GM23338 (cell line): Measurements from ENCODE around the gene ARID1B. TPM values are rescaled to one million over a fixed set of nuclear protein-coding genes. Genes with fewer than 3 reads are reported as not detected.

Experiments
- ATAC-seq: fragments of 200-7000 bp; cut with Tn5 transposase; 3 replicates; pipeline ENCODE4 v1.9.1; 2020
- DNase-seq: peaks from one replicate; pipeline ENCODE4 v3.0.0-alpha.2; 2015; ENCODE audit warnings: low spot score
- H2AFZ ChIP-seq: fragments of 200-600 bp; sonication (generic); 2 replicates; pipeline ENCODE4 v1.8.0; 2016; ENCODE audit warnings: antibody characterized with exemption, mild to moderate bottlenecking, moderate library complexity
- H3F3A ChIP-seq: fragments of 200-600 bp; sonication (generic); replicated peaks from 2 replicates; pipeline ENCODE4 v1.8.0; 2017; ENCODE audit warnings: antibody characterized with exemption, mixed run types, low read depth
- H3K27ac ChIP-seq: fragments of 200-600 bp; sonication (generic); 2 replicates; pipeline ENCODE4 v1.6.1; 2016; ENCODE audit warnings: low read depth
- H3K27me3 ChIP-seq: fragments of 200-600 bp; sonication (generic); 2 replicates; pipeline ENCODE4 v1.8.0; 2016; ENCODE audit warnings: mild to moderate bottlenecking, mixed run types, moderate library complexity; ENCODE audit not compliant: insufficient read depth
- H3K36me3 ChIP-seq: fragments of 200-600 bp; sonication (generic); 2 replicates; pipeline ENCODE4 v1.8.0; 2016; ENCODE audit warnings: mild to moderate bottlenecking; ENCODE audit not compliant: insufficient read depth
- H3K4me1 ChIP-seq: fragments of 200-600 bp; sonication (generic); 2 replicates; pipeline ENCODE4 v1.8.0; 2016; ENCODE audit warnings: mild to moderate bottlenecking, moderate library complexity; ENCODE audit not compliant: insufficient read depth
- H3K4me2 ChIP-seq: fragments of 200-600 bp; sonication (generic); 2 replicates; pipeline ENCODE4 v1.7.1; 2017; ENCODE audit warnings: mixed run types
- H3K4me3 ChIP-seq: fragments of 200-600 bp; sonication (generic); 2 replicates; pipeline ENCODE4 v1.6.1; 2016; ENCODE audit warnings: mixed run types
- H3K79me2 ChIP-seq: fragments of 200-600 bp; sonication (generic); replicated peaks from 2 replicates; pipeline ENCODE4 v1.8.0; 2017; ENCODE audit warnings: mild to moderate bottlenecking; ENCODE audit not compliant: insufficient read depth
- H3K9me2 ChIP-seq: fragments of 200-600 bp; sonication (generic); 2 replicates; pipeline ENCODE4 v1.8.0; 2017; ENCODE audit not compliant: insufficient read depth
- H4K20me1 ChIP-seq: fragments of 200-600 bp; sonication (generic); replicated peaks from 2 replicates; pipeline ENCODE4 v1.8.0; 2017; ENCODE audit warnings: mild to moderate bottlenecking; ENCODE audit not compliant: insufficient read depth
- H3K27ac Mint-ChIP-seq: 2 replicates; pipeline ENCODE4 v1.8.0; 2020; ENCODE audit warnings: inconsistent platforms, mild to moderate bottlenecking, moderate library complexity, mixed read lengths
- H3K27me3 Mint-ChIP-seq: 3 replicates; pipeline ENCODE4 v1.8.0; 2022; ENCODE audit warnings: low read depth, mild to moderate bottlenecking, moderate library complexity, mixed read lengths, inconsistent platforms; ENCODE audit not compliant: insufficient read depth, poor library complexity
- H3K36me3 Mint-ChIP-seq: 3 replicates; pipeline ENCODE4 v1.8.0; 2021; ENCODE audit warnings: low read depth, mild to moderate bottlenecking, inconsistent platforms, moderate library complexity, mixed read lengths
- H3K4me1 Mint-ChIP-seq: 3 replicates; pipeline ENCODE4 v1.8.0; 2020; ENCODE audit warnings: mild to moderate bottlenecking, inconsistent platforms, mixed read lengths
- H3K4me3 Mint-ChIP-seq: 3 replicates; pipeline ENCODE4 v1.8.0; 2021; ENCODE audit warnings: moderate library complexity, mild to moderate bottlenecking, inconsistent platforms, mixed read lengths
- H3K9me3 Mint-ChIP-seq: 3 replicates; pipeline ENCODE4 v1.8.0; 2020; ENCODE audit warnings: moderate library complexity, mild to moderate bottlenecking, inconsistent platforms, mixed read lengths
- EZH2phosphoT487 ChIP-seq: fragments of 200-600 bp; sonication (generic); IDR thresholded peaks from one replicate; pipeline ENCODE4 v1.8.1; 2018; ENCODE audit warnings: antibody characterized with exemption; ENCODE audit not compliant: unreplicated experiment
- NANOG ChIP-seq: IDR thresholded peaks from 2 replicates; pipeline ENCODE4 v1.6.1; 2016; ENCODE audit warnings: antibody characterized with exemption, borderline replicate concordance
- POLR2AphosphoS5 ChIP-seq: IDR thresholded peaks from 2 replicates; pipeline ENCODE4 v1.6.1; 2016; ENCODE audit warnings: antibody characterized with exemption, low read depth
- REST ChIP-seq: IDR thresholded peaks from one replicate; pipeline ENCODE4 v1.6.1; 2018; ENCODE audit warnings: antibody characterized with exemption; ENCODE audit not compliant: unreplicated experiment
- ZNF114 ChIP-seq: fragments of 250-450 bp; sonication (Bioruptor Pico); IDR thresholded peaks from 2 replicates; pipeline ENCODE4 v1.5.0; 2020; ENCODE audit warnings: mild to moderate bottlenecking, moderate library complexity
- ZNF331 ChIP-seq: fragments of 250-450 bp; sonication (Bioruptor Pico); IDR thresholded peaks from 2 replicates; pipeline ENCODE4 v1.5.0; 2020; ENCODE audit warnings: low read depth, mild to moderate bottlenecking, moderate library complexity
- polyA plus RNA-seq: library from polyadenylated mRNA; unstranded; fragments of >200 nt; fragmentation: Nextera tagmentation; extraction: Ambion mirVana; gene quantifications from 2 replicates; pipeline ENCODE4 v1.2.1, GENCODE V29; 2016
- total RNA-seq: library from RNA; depleted of rRNA; stranded (reverse); fragments of >200 nt; shearing (Covaris generic); gene quantifications from 2 replicates; pipeline ENCODE4 v1.2.3, GENCODE V29; 2014
- TF ChIP-seq, protein P1 (sequence below): fragments of 250-450 bp; sonication (Bioruptor Pico); IDR thresholded peaks from 2 replicates; pipeline ENCODE4 v1.5.0; 2020; ENCODE audit warnings: mild to moderate bottlenecking, moderate library complexity

ARID1B gene
- total and polyA plus RNA-seq, 2 experiments from 2014 or later = 59.3 to 72.2 TPM

DNA sequence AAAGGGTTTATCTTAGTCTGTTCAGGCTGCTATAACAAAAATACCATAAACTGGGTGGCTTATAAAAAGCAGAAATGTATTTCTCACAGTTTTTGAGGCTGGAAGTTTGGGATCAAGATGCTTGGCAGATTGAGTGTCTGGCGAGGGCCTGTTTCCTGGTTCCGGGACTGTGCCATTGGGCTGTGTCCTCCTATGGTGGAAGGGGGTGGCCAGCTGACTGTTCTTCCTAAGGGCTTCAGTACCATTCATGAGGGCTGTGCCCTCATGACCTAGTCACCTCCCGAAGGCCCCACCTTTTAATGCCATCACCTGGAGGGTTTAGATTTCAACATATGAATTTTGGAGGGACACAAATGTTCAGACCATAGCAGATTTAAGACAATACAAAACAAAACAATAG, 91.2 kb downstream of the ARID1B start:
- Histone ChIP-seq H3K9me2 (peaks cover 6% of the 10 kb centered on the region), H3K27ac (no peak overlapping the region), H3K4me3 (0 out of 2 replicates have a peak overlapping the region, but pooled peaks have one; percentile 9), H3K36me3 (no peaks in the 10 kb centered on the region), H4K20me1 (peaks cover 12% of the 10 kb centered on the region; the same call in 1 of the 2 replicates), H3K4me2 (peak overlapping the region; percentile 59), H3K4me1 (peaks cover 65% of the 10 kb centered on the region), H2AFZ (no peak overlapping the region), H3K79me2 (peaks cover 100% of the 10 kb centered on the region), H3F3A (no peaks in the 10 kb centered on the region), H3K27me3 (no peaks in the 10 kb centered on the region)
- no peaks in the 10 kb centered on the region for H3K9me3 Mint-ChIP-seq
- peaks cover 13% of the 10 kb centered on the region for H3K27me3 Mint-ChIP-seq
- ATAC-seq = 0 out of 3 replicates have a peak, but pooled peaks have one; percentile 10
- 0 out of 2 replicates have a peak overlapping the region, but pooled peaks have one; percentile 24 for H3K27ac Mint-ChIP-seq
- H3K4me1 Mint-ChIP-seq = peaks cover 81% of the 10 kb centered on the region
- TF ChIP-seq ZNF331 (CRISPR knock-in tag) (no peak), NANOG (no peak), POLR2AphosphoS5 (no peak), ZNF114 (no peak), REST (no peak), EZH2phosphoT487 (no peak)
- TF ChIP-seq, protein P1, sequence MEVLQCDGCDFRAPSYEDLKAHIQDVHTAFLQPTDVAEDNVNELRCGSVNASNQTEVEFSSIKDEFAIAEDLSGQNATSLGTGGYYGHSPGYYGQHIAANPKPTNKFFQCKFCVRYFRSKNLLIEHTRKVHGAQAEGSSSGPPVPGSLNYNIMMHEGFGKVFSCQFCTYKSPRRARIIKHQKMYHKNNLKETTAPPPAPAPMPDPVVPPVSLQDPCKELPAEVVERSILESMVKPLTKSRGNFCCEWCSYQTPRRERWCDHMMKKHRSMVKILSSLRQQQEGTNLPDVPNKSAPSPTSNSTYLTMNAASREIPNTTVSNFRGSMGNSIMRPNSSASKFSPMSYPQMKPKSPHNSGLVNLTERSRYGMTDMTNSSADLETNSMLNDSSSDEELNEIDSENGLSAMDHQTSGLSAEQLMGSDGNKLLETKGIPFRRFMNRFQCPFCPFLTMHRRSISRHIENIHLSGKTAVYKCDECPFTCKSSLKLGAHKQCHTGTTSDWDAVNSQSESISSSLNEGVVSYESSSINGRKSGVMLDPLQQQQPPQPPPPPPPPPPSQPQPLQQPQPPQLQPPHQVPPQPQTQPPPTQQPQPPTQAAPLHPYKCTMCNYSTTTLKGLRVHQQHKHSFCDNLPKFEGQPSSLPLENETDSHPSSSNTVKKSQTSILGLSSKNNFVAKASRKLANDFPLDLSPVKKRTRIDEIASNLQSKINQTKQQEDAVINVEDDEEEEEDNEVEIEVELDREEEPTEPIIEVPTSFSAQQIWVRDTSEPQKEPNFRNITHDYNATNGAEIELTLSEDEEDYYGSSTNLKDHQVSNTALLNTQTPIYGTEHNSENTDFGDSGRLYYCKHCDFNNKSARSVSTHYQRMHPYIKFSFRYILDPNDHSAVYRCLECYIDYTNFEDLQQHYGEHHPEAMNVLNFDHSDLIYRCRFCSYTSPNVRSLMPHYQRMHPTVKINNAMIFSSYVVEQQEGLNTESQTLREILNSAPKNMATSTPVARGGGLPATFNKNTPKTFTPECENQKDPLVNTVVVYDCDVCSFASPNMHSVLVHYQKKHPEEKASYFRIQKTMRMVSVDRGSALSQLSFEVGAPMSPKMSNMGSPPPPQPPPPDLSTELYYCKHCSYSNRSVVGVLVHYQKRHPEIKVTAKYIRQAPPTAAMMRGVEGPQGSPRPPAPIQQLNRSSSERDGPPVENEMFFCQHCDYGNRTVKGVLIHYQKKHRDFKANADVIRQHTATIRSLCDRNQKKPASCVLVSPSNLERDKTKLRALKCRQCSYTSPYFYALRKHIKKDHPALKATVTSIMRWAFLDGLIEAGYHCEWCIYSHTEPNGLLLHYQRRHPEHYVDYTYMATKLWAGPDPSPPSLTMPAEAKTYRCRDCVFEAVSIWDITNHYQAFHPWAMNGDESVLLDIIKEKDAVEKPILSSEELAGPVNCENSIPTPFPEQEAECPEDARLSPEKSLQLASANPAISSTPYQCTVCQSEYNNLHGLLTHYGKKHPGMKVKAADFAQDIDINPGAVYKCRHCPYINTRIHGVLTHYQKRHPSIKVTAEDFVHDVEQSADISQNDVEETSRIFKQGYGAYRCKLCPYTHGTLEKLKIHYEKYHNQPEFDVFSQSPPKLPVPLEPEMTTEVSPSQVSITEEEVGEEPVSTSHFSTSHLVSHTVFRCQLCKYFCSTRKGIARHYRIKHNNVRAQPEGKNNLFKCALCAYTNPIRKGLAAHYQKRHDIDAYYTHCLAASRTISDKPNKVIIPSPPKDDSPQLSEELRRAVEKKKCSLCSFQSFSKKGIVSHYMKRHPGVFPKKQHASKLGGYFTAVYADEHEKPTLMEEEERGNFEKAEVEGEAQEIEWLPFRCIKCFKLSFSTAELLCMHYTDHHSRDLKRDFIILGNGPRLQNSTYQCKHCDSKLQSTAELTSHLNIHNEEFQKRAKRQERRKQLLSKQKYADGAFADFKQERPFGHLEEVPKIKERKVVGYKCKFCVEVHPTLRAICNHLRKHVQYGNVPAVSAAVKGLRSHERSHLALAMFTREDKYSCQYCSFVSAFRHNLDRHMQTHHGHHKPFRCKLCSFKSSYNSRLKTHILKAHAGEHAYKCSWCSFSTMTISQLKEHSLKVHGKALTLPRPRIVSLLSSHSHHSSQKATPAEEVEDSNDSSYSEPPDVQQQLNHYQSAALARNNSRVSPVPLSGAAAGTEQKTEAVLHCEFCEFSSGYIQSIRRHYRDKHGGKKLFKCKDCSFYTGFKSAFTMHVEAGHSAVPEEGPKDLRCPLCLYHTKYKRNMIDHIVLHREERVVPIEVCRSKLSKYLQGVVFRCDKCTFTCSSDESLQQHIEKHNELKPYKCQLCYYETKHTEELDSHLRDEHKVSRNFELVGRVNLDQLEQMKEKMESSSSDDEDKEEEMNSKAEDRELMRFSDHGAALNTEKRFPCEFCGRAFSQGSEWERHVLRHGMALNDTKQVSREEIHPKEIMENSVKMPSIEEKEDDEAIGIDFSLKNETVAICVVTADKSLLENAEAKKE = no peak
- no peaks in the 10 kb centered on the region; the same call in 2 of the 3 replicates for H3K36me3 Mint-ChIP-seq
- DNase-seq = no peak
- H3K4me3 Mint-ChIP-seq = peak overlapping the region; percentile 49
